K562 (cell line): ENCODE data around the gene KPNA1. TPM values are rescaled to one million over a fixed set of nuclear protein-coding genes. Genes with fewer than 3 reads are reported as not detected.

Experiments used
- ATAC-seq: fragments of 200-7000 bp; cut with Tn5 transposase; 3 replicates; pipeline ENCODE4 v1.9.1; 2020; ENCODE audit warnings: moderate library complexity
- BruUV-seq: library from RNA; stranded (reverse); fragments of 400-500 nt; replicated peaks from 2 replicates; lab custom pipeline; 2021; lab: Mats Ljungman, UMichigan
- CTCF ChIA-PET: fragments of 300-600 bp; formaldehyde crosslinking; extraction: SDS; loops from one replicate; lab custom pipeline; 2021; ENCODE audit warnings: low intra/inter-chr PET ratio; lab: Yijun Ruan, JAX
- POLR2A ChIA-PET: fragments of 300-600, 350-650 bp; sonication (Branson Sonifier 250); formaldehyde crosslinking; extraction: SDS; loops from one replicate; lab custom pipeline; 2021; ENCODE audit warnings: antibody characterized with exemption, inconsistent platforms; lab: Yijun Ruan, JAX
- DNase-seq, 4 experiments: peaks; one replicate each; pipeline versions ENCODE4 v3.0.0 to v3.0.0-alpha.2; 2011 to 2018; ENCODE audit warnings: low spot score in 3 of 4, mixed read lengths in 3 of 4; ENCODE audit errors: extremely low read depth in 1 of 4
- FAIRE-seq: peaks from 2 replicates; lab custom pipeline; 2011; peaks lifted over from hg19 to GRCh38; lab: Jason Lieb, UNC
- H2AFZ ChIP-seq: 2 replicates; pipeline ENCODE4 v1.6.0; 2011; ENCODE audit warnings: low read depth, low read length, control low read depth, inconsistent platforms
- H3K27ac ChIP-seq: fragments of 200-600 bp; 3 replicates; pipeline ENCODE4 v1.8.0; 2011; ENCODE audit warnings: low read depth, mild to moderate bottlenecking, control low read depth, inconsistent platforms, low read length, moderate library complexity, mixed read lengths; ENCODE audit errors: extremely low read depth
- H3K27me3 ChIP-seq, 2 experiments: fragments of 300-600 bp in 1 of 2; 2 replicates in 1 of 2; 3 replicates in 1 of 2; pipeline versions ENCODE4 v1.6.0 to v1.8.0; 2011; ENCODE audit warnings: inconsistent platforms in 2 of 2, low read length in 2 of 2, mild to moderate bottlenecking in 1 of 2, mixed read lengths in 1 of 2, moderate library complexity in 1 of 2; ENCODE audit not compliant: control insufficient read depth in 2 of 2, insufficient read depth in 2 of 2
- H3K36me3 ChIP-seq: fragments of 300-600 bp; 3 replicates; pipeline ENCODE4 v1.8.0; 2011; ENCODE audit warnings: mild to moderate bottlenecking, low read length, inconsistent platforms; ENCODE audit not compliant: control insufficient read depth, insufficient read depth
- H3K4me1 ChIP-seq, 2 experiments: fragments of 200-600 bp in 1 of 2; replicated peaks in 1 of 2; 2 replicates in 1 of 2; 3 replicates in 1 of 2; pipeline versions ENCODE4 v1.5.1 to v1.8.0; 2011; ENCODE audit warnings: inconsistent platforms in 2 of 2, low read length in 2 of 2, mild to moderate bottlenecking in 1 of 2, mixed read lengths in 1 of 2, moderate library complexity in 1 of 2; ENCODE audit not compliant: control insufficient read depth in 2 of 2, insufficient read depth in 2 of 2
- H3K4me2 ChIP-seq: 2 replicates; pipeline ENCODE4 v1.6.1; 2011; ENCODE audit warnings: low read length, control low read depth, inconsistent platforms, mixed read lengths; ENCODE audit not compliant: insufficient read depth
- H3K4me3 ChIP-seq: fragments of 200-600 bp; sonication (generic), shearing (Covaris generic); 2 replicates; pipeline ENCODE4 v1.5.1; 2016; ENCODE audit warnings: control low read depth, inconsistent platforms
- H3K79me2 ChIP-seq: fragments of 200-600 bp; 3 replicates; pipeline ENCODE4 v1.8.0; 2011; ENCODE audit warnings: low read length, inconsistent platforms; ENCODE audit not compliant: control insufficient read depth, insufficient read depth
- H3K9ac ChIP-seq, 2 experiments: 2 replicates each; pipeline versions ENCODE4 v1.6.0 to v1.6.1; 2011; ENCODE audit warnings: low read depth in 2 of 2, low read length in 2 of 2, control low read depth in 1 of 2, inconsistent platforms in 1 of 2, mild to moderate bottlenecking in 1 of 2, mixed read lengths in 1 of 2; ENCODE audit not compliant: insufficient read depth in 1 of 2
- H3K9me1 ChIP-seq: one replicate; pipeline ENCODE4 v1.6.0; 2011; ENCODE audit warnings: inconsistent platforms, mild to moderate bottlenecking, low read length, moderate library complexity; ENCODE audit not compliant: control insufficient read depth, insufficient read depth
- H3K9me3 ChIP-seq: replicated peaks from 2 replicates; pipeline ENCODE4 v1.5.1; 2011; ENCODE audit warnings: low read depth, low read length, inconsistent platforms; ENCODE audit not compliant: control insufficient read depth, insufficient read depth
- H4K20me1 ChIP-seq: replicated peaks from 2 replicates; pipeline ENCODE4 v1.6.1; 2011; ENCODE audit warnings: low read length, inconsistent platforms, mixed read lengths; ENCODE audit not compliant: control insufficient read depth, insufficient read depth
- NEUROD1 ChIP-seq: fragments of 150-350 bp; IDR thresholded peaks from 2 replicates; pipeline ENCODE4 v1.6.1; 2014; ENCODE audit warnings: borderline replicate concordance, low read length, low read depth; ENCODE audit not compliant: partially characterized antibody
- REST ChIP-seq, 2 experiments: fragments of 450-650 bp; formaldehyde crosslinking in 1 of 2; IDR thresholded peaks; 2 replicates each; pipeline versions ENCODE4 v1.4.0 to v1.6.1; 2014 to 2020; ENCODE audit warnings: mild to moderate bottlenecking in 2 of 2, borderline replicate concordance in 1 of 2, low read depth in 1 of 2
- ZC3H8 ChIP-seq: fragments of 450-650 bp; IDR thresholded peaks from 2 replicates; pipeline ENCODE4 v1.6.1; 2017
- ZNF224 ChIP-seq: sonication (generic); formaldehyde crosslinking; IDR thresholded peaks from 2 replicates; pipeline ENCODE4 v1.8.0; 2022; ENCODE audit warnings: mild to moderate bottlenecking, missing genetic modification reagents
- ZNF316 ChIP-seq: fragments of 450-650 bp; IDR thresholded peaks from 2 replicates; pipeline ENCODE4 v1.6.1; 2016
- WGBS: fragments of 100-300 bp; shearing (Covaris generic); methylation state at CpG from one replicate; pipeline ENCODE4 v1.1.6; 2016; ENCODE audit warnings: low coverage, mixed read lengths; ENCODE audit not compliant: insufficient coverage; ENCODE audit errors: missing lambda C conversion rate; 5-methylcytosine and 5-hydroxymethylcytosine counted together
- in situ Hi-C: fragments of 300-500 bp; cut with MboI; formaldehyde crosslinking; loops from 4 replicates; pipeline ENCODE4 v1.15.0; 2018; ENCODE audit warnings: inconsistent platforms, mixed read lengths
- intact Hi-C: fragments of 100-400 bp; cut with micrococcal nuclease; formaldehyde crosslinking; loops from 2 replicates; pipeline ENCODE4 v1.14.2; 2022
- polyA plus RNA-seq, 8 experiments: library from polyadenylated mRNA; depleted of rRNA in 4 of 8; stranded (reverse) in 5 of 8; unstranded in 3 of 8; fragments of >200 nt; fragmentation: Nextera tagmentation in 2 of 8; fragmentation: Illumina TruSeq in 1 of 8; extraction: Ambion mirVana in 2 of 8; extraction: Trizol in 1 of 8; gene quantifications; 2 replicates each; pipeline versions ENCODE4 v1.2.1 to v1.2.3, GENCODE V29; 2011 to 2014; ENCODE audit warnings: inconsistent platforms in 1 of 8, missing spikeins in 1 of 8
- total RNA-seq, 7 experiments: library from RNA; depleted of rRNA in 6 of 7; stranded (reverse); fragments of >200 nt in 6 of 7; fragmentation: Illumina TruSeq in 2 of 7; extraction: Trizol in 2 of 7; gene quantifications; 2 replicates each; pipeline versions ENCODE4 v1.2.1 to v1.2.3, GENCODE V29; 2011 to 2021; ENCODE audit warnings: low replicate concordance in 1 of 7

The KPNA1 gene
- total and polyA plus RNA-seq, 9 of the 15 experiments (the other 6 are each of a cell fraction or from before 2014, with no cell fraction given) = 9.3 to 53.8 (median 33.5) TPM

- Histone ChIP-seq H4K20me1 (no peaks in the 10 kb centered on the region), H2AFZ (no peak overlapping the region), H3K36me3 (0 out of 3 replicates have a peak, but pooled peaks cover 2% of the 10 kb centered on the region), H3K79me2 (no peaks in the 10 kb centered on the region), H3K27me3 (no peaks in the 10 kb centered on the region), H3K27ac (no peak overlapping the region), H3K4me2 (no peak overlapping the region), H3K4me3 (no peak overlapping the region), H3K9ac (no peak overlapping the region), H3K9me1 (no peaks in the 10 kb centered on the region), H3K4me1 (no peaks in the 10 kb centered on the region), H3K9me3 (no peaks in the 10 kb centered on the region)
- no peak for FAIRE-seq
- BruUV-seq = no TSS peak
- POLR2A ChIA-PET = interaction anchor here (0.6 kb wide), 1 partner anchor 20 kb away, joined by 3 read pairs; no protein-coding TSS in a partner anchor
- WGBS = 8% methylated on average over 2 of the region's 2 CpGs
- CTCF ChIA-PET = no interaction called here
- DNase-seq = no peak
- TF ChIP-seq NEUROD1 (no peak), ZNF224 (CRISPR knock-in tag) (no peak), ZNF316 (no peak), ZC3H8 (no peak), REST (IDR thresholded peaks at IDR 0.05; ENCODE audit: borderline replicate concordance) (no peak), REST (CRISPR knock-in tag; IDR thresholded peaks at IDR 0.05; ENCODE audit: low read depth) (no peak)
- intact Hi-C loops (no loop called here), in situ Hi-C loops (no loop called here)
- no peak for ATAC-seq
Measured at GRCh38 chr3:122530164-122530563, 15.4 kb upstream of the KPNA1 start.
